ENCODE data around the gene KDM4B. TPM values are rescaled to one million over a fixed set of nuclear protein-coding genes. Genes with fewer than 3 reads are reported as not detected.
"Not testable (repeated sequence)": the region's sequence is repeated elsewhere in the genome, so short reads cannot be mapped to it uniquely, and the experiment has no call there.

KDM4B gene
- total and polyA plus RNA-seq, 2 of the 8 experiments (the other 6 are each of a cell fraction or from before 2014, with no cell fraction given) = 12.0 to 31.9 TPM

- H3K4me2 ChIP-seq (ENCODE audit: insufficient read depth in 1 of 2, low read depth in 2 of 2, low read length in 2 of 2); H3K4me3 ChIP-seq (ENCODE audit: extremely low read depth in 1 of 4, insufficient read depth in 2 of 4, low read depth in 3 of 4, low read length in 4 of 4); DNase-seq (ENCODE audit: low read depth in 1 of 2, low spot score in 2 of 2); H3K9me3 ChIP-seq (ENCODE audit: insufficient read depth in 2 of 2, low read depth in 1 of 2, low read length in 1 of 2); H2AK5ac ChIP-seq (ENCODE audit: low read depth, low read length); H2AFZ ChIP-seq (ENCODE audit: low read length); H2BK15ac ChIP-seq (ENCODE audit: low read length); H4K91ac ChIP-seq (replicated peaks; ENCODE audit: insufficient read length, low read length); H3K27ac ChIP-seq (ENCODE audit: low read depth, low read length); H3K56ac ChIP-seq (replicated peaks; ENCODE audit: insufficient read length, low read depth, low read length); H3K23me2 ChIP-seq (ENCODE audit: low read depth, low read length); H3K27me3 ChIP-seq (replicated peaks in 1 of 4; ENCODE audit: control insufficient read depth in 3 of 4, extremely low read depth in 1 of 4, insufficient read depth in 3 of 4, low read length in 3 of 4); H4K20me1 ChIP-seq (replicated peaks in 1 of 2; ENCODE audit: control insufficient read depth in 1 of 2, insufficient read depth in 2 of 2, low read length in 2 of 2); H3K4me1 ChIP-seq (replicated peaks in 1 of 4; ENCODE audit: control insufficient read depth in 3 of 4, insufficient read depth in 4 of 4, low read length in 3 of 4); H2BK120ac ChIP-seq (replicated peaks; ENCODE audit: low read depth, low read length); H3K23ac ChIP-seq (ENCODE audit: insufficient read length); H3K79me2 ChIP-seq (ENCODE audit: control insufficient read depth in 1 of 2, insufficient read depth in 2 of 2, low read length in 2 of 2); FAIRE-seq; H3K18ac ChIP-seq (ENCODE audit: extremely low read depth, low read length); H3K14ac ChIP-seq (ENCODE audit: insufficient read length); H2BK20ac ChIP-seq (ENCODE audit: low read length); H3K79me1 ChIP-seq (ENCODE audit: low read depth, low read length); H3K4ac ChIP-seq (replicated peaks; ENCODE audit: insufficient read length, low read depth, low read length); H2BK5ac ChIP-seq (ENCODE audit: low read depth, low read length); H3K9ac ChIP-seq (replicated peaks in 1 of 4; ENCODE audit: extremely low read depth in 1 of 4, low read depth in 3 of 4, low read length in 3 of 4); H4K8ac ChIP-seq (ENCODE audit: extremely low read depth, insufficient read depth, low read length); H4K5ac ChIP-seq (ENCODE audit: insufficient read length, low read depth, low read length); H2BK12ac ChIP-seq (ENCODE audit: low read depth, low read length): not testable (repeated sequence)
- H3K36me3 ChIP-seq (ENCODE audit: control insufficient read depth in 2 of 4, insufficient read depth in 4 of 4, low read length in 3 of 4) = peaks cover 15 to 75% (median 50%) of the 10 kb centered on the region in 4 experiments
- WGBS, 2 experiments (ENCODE audit: extremely low coverage in 1 of 2, insufficient coverage in 1 of 2, insufficient read length in 1 of 2, insufficient replicate concordance in 2 of 2, low coverage in 1 of 2, low lambda C conversion rate in 2 of 2, missing lambda C conversion rate in 1 of 2) = 95% methylated on average over 15 of the region's 23 CpGs; no CpG with 5 or more reads in 1 of the 2 experiments
- ChIA-PET CTCF (ENCODE audit: partially characterized antibody) (interaction anchor here (0.8 kb wide), 2 partner anchors 9 kb away, joined by 3 to 4 read pairs; no protein-coding TSS in a partner anchor), POLR2A (ENCODE audit: partially characterized antibody) (interaction anchor here (1.0 kb wide), 1 partner anchor 9 kb away, joined by 3 read pairs; no protein-coding TSS in a partner anchor)
Observed at GRCh38 chr19:4950650-4951049, 18.3 kb upstream of the KDM4B start.
